CD4-positive, alpha-beta T cell treated with Interleukin-10 for 1 hour (primary cell): Measurements from ENCODE around the gene PRXL2A.
"Not testable (repeated sequence)": the region's sequence is repeated elsewhere in the genome, so short reads cannot be mapped to it uniquely, and the experiment has no call there.

Source experiments
- DNase-seq: peaks from one replicate; pipeline ENCODE4 v3.0.0-alpha.2; 2020

The PRXL2A gene

DNA sequence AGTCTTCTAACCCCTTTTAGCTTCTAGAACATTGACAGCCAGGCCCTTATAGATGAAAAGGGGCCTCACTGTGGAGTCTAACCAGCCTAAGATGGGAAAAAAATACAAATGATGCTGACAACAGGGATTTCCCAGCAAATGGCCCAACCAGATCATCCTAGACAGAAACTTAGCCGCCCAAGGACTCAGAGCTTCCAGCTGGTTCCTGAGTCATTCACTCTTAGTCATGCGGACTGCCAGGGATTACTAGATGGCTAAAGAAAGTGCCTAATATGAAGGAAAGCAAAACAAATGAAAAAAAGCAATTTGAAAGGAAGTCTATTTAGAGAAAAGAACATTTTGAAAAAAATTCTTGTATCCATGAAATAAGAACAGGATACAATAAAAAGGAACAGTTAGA lies 69.5 kb downstream of the PRXL2A start:
- no peak for DNase-seq

GRCh38 chr10:80480373-80480772 lies 72.0 kb downstream of the PRXL2A start:
- not testable (repeated sequence) for DNase-seq

DNA sequence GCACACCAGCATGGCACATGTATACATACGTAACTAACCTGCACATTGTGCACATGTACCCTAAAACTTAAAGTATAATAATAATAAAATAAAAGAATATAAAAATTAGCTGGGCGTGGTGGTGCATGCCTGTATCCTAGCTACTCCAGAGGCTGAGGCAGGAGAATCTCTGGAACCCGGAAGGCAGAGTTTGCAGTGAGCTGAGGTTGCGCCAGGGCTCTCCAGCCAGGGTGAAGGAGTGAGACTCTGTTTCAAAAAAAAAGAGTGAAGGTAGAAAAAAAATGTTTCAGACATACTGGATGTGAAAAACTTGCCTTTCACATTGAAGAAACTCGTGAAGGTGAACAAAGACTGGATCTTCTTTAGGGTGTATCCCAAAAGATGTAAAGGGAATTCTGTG lies 72.5 kb downstream of the PRXL2A start:
- DNase-seq = no peak

DNA sequence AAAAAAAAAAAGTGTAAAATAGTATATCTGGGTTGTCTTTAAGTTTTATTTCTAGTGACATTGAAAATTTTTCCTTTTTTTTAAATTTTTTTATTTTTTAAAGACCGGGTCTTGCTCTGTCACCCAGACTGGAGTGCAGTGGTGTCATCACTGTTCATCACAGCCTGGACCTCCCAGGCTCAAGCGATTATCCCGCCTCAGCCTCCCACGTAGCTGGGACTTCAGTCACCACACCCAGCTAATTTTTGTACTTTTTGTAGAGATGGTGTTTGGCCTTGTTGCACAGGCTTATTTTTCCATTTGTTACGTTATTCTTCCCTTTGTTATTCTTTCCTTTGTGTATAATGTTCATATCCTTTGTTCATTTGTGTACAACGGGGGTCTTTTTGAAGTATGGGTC lies 75.9 kb downstream of the PRXL2A start:
- DNase-seq = no peak

- no peak for DNase-seq
Measured at GRCh38 chr10:80484676-80485075, 76.3 kb downstream of the PRXL2A start.

- no peak for DNase-seq
Measured at GRCh38 chr10:80485076-80485945, 77.0 kb downstream of the PRXL2A start.

DNA sequence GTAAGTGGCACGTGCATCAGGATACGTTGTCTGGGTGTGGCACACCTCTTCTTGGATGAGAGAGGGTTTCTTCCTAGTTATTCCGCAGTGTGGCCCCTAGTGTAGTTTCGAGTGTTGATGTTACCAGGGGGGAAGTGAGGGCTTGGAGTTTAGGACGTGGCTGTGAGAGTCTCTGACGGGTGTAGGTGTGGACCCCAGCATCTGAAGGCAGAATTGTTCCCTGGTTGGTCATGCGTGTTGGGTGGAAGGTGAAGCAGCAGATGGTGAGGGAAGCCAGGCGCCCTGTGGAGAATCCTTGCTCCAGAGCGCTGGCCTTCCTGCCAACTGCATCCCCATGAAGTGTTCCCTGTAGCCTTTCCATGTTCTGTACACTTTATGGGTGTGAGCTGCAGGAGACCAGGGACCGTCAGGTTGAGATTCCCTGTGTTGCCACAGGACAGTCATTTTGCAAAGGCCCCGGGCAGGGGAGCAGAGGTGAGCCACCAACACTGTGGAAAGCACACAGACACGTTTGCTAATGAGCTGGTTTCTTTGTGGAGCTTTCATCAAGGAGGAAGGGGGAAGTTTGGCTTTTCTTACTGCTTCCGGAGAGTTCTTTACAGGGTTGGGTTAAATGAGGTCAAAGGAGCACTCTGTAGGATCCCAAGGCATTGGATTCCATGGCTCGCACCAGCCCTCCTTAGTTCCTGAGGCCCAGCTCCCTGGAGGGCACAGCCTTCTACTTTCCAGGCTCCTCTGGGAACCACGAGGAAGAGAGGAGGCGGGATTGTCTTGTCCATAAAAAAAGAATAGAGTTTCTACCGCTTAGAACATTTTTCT lies 77.8 kb downstream of the PRXL2A start:
- no peak for DNase-seq
